ENCODE data around the gene ADGRA1.

DNA sequence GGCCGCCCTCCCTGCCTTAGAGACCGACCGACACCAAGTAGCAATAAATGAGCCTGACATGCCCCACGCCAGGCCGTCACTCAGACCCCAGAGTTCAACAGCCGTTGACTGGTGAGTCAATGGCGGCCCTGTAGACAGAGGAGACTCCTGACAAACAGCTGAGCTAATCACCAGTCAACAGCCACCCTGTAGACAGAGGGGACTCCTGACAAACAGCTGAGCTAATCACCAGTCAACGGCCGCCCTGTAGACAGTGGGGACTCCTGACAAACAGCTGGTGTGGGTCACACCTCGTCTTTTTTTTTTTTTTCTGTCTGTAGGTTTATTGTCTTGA is 55.4 kb downstream of the ADGRA1 start:
- TF ChIP-seq, protein P1, sequence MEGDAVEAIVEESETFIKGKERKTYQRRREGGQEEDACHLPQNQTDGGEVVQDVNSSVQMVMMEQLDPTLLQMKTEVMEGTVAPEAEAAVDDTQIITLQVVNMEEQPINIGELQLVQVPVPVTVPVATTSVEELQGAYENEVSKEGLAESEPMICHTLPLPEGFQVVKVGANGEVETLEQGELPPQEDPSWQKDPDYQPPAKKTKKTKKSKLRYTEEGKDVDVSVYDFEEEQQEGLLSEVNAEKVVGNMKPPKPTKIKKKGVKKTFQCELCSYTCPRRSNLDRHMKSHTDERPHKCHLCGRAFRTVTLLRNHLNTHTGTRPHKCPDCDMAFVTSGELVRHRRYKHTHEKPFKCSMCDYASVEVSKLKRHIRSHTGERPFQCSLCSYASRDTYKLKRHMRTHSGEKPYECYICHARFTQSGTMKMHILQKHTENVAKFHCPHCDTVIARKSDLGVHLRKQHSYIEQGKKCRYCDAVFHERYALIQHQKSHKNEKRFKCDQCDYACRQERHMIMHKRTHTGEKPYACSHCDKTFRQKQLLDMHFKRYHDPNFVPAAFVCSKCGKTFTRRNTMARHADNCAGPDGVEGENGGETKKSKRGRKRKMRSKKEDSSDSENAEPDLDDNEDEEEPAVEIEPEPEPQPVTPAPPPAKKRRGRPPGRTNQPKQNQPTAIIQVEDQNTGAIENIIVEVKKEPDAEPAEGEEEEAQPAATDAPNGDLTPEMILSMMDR (IDR thresholded peaks at IDR 0.05; ENCODE audit: low read length) = no peak
- TF ChIP-seq EZH2 (IDR thresholded peaks at IDR 0.05; ENCODE audit: borderline replicate concordance, low read length) = no peak

All from OCI-LY1 (cell line).